Measurements from ENCODE around the gene AMY1C.
"Not testable (repeated sequence)": the region's sequence is repeated elsewhere in the genome, so short reads cannot be mapped to it uniquely, and the experiment has no call there.

AMY1C gene

DNA sequence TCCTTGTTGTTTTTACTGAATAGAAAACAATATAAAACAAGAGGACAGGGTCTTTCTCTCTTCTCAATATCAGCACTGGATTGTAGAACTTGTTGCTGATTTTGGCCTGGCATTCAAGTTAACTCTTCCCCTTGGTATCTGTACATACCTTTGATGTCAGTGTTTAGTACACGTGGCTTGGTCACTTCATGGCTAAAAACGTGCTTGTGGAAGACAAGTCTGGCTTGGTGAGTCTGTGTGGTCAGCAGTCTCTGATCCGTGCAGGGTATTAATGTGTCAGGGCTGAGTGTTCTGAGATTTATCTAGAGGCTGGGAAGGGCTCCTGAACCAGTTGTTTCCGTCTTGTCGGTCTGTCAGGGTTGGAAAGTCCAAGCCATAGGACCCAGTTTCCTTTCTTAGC, at the start of gene AMY1C:
Gene AMY1C, plus strand, starts transcription at position 301 of the 400 bp plus-strand sequence. CDS start 572 bp downstream, outside the sequence.
- not testable (repeated sequence) for H3K27ac ChIP-seq

DNA sequence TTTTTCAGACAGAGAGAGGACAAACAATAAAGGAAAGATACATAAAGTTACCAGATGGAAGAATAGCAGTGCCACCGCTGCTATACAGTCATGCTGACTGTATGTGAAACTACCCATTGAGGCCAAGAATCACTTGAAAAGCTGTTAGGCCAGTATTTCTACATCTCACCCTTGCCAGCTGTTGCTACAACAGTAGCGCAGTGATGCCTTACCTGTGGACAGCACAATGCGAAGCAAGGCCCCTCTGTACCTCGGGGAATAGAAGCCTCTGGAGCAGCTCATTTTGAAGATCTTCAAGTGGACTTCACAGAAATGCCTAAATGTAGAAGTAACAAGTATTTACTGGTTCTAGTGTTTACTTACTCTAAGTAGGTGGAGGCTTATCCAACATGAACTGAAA, 49.0 kb upstream of the AMY1C start:
- not testable (repeated sequence) for H3K27ac ChIP-seq

DNA sequence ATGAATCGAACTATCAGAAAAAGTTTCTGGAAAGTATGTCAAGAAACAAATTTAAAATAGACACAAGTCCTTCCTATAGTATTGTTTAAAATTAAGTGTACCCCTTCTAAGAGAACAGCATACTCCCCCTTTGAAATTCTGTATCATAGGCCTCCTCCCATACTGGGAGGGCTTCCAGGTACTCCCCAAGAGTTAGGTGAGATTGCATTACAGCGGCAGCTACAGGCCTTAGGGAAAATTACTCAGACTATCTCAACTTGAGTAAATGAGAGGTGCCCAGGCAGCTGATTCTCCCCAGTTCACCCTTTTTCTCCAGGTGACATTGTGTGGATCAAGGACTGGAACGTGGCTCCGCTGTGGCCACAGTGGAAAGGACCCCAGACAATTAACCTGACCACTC, 48.4 kb upstream of the AMY1C start:
- not testable (repeated sequence) for H3K27ac ChIP-seq

DNA sequence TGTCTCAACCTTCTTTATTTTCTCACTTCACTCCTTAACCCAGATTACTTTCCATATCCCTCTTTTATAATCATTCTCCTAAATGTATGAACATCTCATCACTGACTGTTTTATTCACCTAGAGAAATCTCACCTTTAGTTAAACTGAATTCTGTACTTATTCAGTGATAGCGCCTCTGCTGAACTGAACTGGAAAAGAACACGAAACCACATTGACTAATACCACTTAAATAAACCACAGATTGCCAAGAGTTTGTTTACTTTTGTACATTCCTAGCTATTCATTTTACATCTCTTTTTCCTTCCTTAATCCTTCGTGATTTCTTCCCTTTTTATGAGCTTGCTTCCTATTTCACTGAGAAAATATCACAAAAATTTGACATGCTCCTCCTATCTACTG, 42.0 kb upstream of the AMY1C start:
- H3K27ac ChIP-seq: not testable (repeated sequence)

DNA sequence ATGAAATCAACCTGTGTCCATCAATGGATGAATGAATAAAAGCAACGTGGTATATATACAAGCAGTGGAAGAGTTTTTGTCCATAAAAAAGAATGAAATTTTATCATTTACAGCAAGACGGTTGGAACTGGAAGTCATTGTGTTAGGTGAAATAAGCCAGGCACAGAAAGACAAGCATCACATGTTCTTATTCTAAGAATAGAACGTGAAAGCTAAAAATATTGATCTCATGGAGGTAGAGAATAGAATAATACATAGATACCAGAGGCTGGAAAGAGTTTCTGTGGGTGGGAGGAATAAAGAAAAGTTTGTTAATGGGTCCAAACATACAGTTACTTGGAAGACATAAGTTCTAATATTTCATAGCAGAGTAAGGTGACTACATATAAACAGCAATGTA, 39.3 kb upstream of the AMY1C start:
- H3K27ac ChIP-seq: not testable (repeated sequence)

DNA sequence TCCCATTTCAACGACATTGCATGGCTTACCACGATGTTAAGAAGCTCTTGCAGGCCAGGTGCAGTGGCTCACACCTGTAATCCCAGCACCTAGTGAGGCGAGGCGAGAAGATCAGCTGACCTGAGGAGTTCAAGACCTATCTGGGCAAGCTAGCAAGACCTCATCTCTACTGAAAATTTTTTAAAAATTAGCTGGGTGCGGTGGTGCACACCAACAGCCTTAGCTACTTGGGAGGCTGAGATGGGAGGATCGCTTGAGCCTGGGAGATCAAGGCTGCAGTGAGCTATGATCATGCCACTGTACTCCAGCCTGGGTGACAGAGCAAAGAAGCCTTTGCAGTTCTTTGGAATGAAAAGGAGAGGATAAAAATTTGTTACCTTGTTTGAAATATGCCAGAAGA, 32.3 kb upstream of the AMY1C start:
- not testable (repeated sequence) for H3K27ac ChIP-seq

DNA sequence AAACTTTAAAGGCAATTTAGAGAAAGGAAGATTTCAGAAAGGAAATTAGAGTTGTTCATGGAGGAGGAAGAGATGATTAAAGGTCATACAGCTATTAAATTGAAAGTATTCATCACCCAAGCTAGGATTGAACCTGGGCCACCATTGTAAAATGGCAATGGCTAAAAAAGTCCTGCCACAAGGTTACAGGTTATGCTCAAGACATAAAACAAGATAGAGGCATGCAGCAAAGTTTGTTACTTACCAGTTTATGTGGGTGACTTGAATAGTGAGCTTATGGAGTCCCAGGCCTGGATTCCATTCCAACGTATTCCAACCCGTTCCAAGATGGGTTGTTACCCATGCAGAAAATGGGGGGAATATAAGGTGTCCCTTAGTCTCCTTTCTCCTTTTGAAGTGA, 28.2 kb upstream of the AMY1C start:
- not testable (repeated sequence) for H3K27ac ChIP-seq

DNA sequence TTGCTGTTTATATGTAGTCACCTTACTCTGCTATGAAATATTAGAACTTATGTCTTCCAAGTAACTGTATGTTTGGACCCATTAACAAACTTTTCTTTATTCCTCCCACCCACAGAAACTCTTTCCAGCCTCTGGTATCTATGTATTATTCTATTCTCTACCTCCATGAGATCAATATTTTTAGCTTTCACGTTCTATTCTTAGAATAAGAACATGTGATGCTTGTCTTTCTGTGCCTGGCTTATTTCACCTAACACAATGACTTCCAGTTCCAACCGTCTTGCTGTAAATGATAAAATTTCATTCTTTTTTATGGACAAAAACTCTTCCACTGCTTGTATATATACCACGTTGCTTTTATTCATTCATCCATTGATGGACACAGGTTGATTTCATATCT, 14.4 kb upstream of the AMY1C start:
- H3K27ac ChIP-seq: not testable (repeated sequence)

DNA sequence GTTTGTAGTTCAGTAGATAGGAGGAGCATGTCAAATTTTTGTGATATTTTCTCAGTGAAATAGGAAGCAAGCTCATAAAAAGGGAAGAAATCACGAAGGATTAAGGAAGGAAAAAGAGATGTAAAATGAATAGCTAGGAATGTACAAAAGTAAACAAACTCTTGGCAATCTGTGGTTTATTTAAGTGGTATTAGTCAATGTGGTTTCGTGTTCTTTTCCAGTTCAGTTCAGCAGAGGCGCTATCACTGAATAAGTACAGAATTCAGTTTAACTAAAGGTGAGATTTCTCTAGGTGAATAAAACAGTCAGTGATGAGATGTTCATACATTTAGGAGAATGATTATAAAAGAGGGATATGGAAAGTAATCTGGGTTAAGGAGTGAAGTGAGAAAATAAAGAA, 11.7 kb upstream of the AMY1C start:
- H3K27ac ChIP-seq: not testable (repeated sequence)

DNA sequence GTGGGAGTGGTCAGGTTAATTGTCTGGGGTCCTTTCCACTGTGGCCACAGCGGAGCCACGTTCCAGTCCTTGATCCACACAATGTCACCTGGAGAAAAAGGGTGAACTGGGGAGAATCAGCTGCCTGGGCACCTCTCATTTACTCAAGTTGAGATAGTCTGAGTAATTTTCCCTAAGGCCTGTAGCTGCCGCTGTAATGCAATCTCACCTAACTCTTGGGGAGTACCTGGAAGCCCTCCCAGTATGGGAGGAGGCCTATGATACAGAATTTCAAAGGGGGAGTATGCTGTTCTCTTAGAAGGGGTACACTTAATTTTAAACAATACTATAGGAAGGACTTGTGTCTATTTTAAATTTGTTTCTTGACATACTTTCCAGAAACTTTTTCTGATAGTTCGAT, 5.2 kb upstream of the AMY1C start:
- not testable (repeated sequence) for H3K27ac ChIP-seq

DNA sequence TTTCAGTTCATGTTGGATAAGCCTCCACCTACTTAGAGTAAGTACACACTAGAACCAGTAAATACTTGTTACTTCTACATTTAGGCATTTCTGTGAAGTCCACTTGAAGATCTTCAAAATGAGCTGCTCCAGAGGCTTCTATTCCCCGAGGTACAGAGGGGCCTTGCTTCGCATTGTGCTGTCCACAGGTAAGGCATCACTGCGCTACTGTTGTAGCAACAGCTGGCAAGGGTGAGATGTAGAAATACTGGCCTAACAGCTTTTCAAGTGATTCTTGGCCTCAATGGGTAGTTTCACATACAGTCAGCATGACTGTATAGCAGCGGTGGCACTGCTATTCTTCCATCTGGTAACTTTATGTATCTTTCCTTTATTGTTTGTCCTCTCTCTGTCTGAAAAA, 4.7 kb upstream of the AMY1C start:
- not testable (repeated sequence) for H3K27ac ChIP-seq

DNA sequence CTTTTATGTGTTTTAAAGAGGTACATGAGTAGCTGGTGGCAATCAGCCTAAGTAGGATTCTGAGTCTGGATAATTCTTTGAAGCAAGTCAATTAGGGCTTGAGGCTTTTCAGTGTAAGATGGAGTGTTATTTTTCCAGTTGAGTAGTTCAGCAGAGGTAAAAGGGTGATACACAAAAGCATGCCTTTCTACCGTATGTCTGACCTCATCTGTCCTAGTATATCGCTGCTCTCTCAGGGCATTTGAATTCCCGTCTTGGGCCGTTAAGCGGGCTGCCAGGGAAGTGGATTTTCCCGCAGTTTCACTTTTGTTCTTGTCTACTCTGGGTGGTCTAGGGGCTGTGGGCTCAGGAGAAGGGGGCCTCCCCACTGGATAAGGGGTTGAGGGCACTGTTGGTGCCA, 1.4 kb upstream of the AMY1C start:
- H3K27ac ChIP-seq: not testable (repeated sequence)

DNA sequence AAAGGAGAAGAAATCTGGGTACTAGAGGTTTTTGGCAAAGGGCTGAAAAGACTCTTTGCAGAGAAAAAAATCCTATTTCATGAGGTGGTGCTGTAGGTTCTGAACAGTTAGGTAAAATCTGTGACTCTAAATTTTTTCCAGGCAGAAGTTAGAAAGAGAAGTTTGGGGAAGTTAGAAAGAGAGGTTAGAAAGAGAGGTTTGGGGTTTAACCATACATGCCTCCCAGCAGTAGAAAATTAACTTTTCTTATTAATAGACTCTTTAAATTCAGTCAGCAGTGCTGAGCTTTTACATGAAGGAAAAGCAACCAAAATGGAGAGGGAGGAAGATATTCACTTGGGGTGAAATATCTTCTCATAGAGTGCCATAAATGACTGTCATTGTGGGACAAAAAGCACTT, 12.2 kb downstream of the AMY1C start:
- TF ChIP-seq, protein P1, sequence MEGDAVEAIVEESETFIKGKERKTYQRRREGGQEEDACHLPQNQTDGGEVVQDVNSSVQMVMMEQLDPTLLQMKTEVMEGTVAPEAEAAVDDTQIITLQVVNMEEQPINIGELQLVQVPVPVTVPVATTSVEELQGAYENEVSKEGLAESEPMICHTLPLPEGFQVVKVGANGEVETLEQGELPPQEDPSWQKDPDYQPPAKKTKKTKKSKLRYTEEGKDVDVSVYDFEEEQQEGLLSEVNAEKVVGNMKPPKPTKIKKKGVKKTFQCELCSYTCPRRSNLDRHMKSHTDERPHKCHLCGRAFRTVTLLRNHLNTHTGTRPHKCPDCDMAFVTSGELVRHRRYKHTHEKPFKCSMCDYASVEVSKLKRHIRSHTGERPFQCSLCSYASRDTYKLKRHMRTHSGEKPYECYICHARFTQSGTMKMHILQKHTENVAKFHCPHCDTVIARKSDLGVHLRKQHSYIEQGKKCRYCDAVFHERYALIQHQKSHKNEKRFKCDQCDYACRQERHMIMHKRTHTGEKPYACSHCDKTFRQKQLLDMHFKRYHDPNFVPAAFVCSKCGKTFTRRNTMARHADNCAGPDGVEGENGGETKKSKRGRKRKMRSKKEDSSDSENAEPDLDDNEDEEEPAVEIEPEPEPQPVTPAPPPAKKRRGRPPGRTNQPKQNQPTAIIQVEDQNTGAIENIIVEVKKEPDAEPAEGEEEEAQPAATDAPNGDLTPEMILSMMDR (conservative IDR thresholded peaks at IDR 0.05): no peak
- H3K27ac ChIP-seq: no peak overlapping the region

DNA sequence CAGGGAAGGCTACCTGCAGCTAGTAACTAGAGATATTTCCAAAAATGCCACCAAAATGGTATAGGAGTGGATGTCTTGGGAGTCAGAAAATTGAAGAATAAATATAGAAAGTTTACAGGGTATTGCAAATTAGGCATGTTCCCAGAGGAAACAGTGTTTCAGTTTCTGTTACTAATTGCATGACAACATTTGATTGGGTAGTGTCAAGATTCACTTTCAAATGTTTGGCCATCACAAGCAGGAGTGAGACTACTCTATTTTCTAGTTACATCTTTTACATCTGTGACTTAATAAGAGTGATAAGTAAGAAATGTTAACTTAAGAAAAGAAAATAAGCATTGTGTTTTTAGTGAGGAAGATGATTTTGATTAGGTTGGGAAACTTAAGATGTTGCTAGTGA, 30.2 kb downstream of the AMY1C start:
- TF ChIP-seq, protein P1 (conservative IDR thresholded peaks at IDR 0.05): no peak
- H3K27ac ChIP-seq: no peak overlapping the region

DNA sequence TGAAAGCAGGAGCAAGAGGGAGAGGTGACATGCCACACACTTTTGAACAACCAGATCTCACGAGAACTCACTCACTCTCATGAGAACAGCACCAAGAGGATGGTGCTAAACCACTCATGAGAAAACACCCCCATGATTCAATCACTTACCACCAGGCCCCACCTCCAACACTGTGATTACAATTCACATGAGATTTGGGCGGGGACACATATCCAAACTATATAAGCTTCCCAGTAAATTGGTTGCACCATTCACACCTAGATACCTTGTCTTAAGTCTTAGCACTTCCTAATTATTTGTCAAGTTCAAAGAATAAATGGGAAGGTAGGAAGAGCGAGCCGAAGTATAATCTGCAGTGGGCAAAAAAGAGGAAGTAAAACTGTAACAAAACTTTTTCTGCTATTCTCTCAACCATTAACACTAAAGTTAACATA, 34.3 kb downstream of the AMY1C start:
- TF ChIP-seq, protein P1 (conservative IDR thresholded peaks at IDR 0.05): no peak
- H3K27ac ChIP-seq: no peak overlapping the region

Data from VCaP (cell line).